ENCODE measurements around the gene BAAT. TPM values are rescaled to one million over a fixed set of nuclear protein-coding genes. Genes with fewer than 3 reads are reported as not detected.
A peak's percentile ranks its signal among the peaks of the same experiment; 100 is the strongest.

Gene BAAT
- total and polyA plus RNA-seq, 3 donors from 2014 or later, result 0.13 to 0.31 TPM; not detected in 1

DNA sequence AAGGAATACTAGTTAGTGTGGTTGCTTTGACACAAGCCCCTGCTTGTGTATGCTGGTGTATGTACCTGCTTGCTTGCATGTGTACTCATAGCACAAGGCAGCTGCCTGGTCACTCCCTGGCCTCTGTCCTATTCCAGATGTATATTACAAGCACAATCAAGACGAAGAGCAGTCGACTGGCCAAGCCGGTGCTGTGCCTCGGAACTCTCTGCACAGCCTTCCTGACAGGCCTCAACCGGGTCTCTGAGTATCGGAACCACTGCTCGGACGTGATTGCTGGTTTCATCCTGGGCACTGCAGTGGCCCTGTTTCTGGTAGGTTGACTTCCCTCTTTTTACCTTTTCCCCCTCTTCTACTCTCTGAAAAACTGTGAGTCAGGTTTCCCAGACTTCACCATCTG, 72.1 kb downstream of the BAAT start:
- Histone ChIP-seq H3K27ac (no peak overlapping the region), H3K4me1 (no peaks in the 10 kb centered on the region), H3K4me3 (no peak overlapping the region), H3K9me3 (no peaks in the 10 kb centered on the region), H3K27me3 (no peaks in the 10 kb centered on the region), H3K36me3 (ENCODE audit: low read depth, missing control alignments) (no peaks in the 10 kb centered on the region)
- no peak for DNase-seq
- TF ChIP-seq POLR2A (IDR thresholded peaks at IDR 0.05), result no peak
- TF ChIP-seq, protein P1, sequence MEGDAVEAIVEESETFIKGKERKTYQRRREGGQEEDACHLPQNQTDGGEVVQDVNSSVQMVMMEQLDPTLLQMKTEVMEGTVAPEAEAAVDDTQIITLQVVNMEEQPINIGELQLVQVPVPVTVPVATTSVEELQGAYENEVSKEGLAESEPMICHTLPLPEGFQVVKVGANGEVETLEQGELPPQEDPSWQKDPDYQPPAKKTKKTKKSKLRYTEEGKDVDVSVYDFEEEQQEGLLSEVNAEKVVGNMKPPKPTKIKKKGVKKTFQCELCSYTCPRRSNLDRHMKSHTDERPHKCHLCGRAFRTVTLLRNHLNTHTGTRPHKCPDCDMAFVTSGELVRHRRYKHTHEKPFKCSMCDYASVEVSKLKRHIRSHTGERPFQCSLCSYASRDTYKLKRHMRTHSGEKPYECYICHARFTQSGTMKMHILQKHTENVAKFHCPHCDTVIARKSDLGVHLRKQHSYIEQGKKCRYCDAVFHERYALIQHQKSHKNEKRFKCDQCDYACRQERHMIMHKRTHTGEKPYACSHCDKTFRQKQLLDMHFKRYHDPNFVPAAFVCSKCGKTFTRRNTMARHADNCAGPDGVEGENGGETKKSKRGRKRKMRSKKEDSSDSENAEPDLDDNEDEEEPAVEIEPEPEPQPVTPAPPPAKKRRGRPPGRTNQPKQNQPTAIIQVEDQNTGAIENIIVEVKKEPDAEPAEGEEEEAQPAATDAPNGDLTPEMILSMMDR (IDR thresholded peaks at IDR 0.05), result no peak
- intact Hi-C loops (cut with DNase I; ENCODE audit: low total_unique reads), result no loop called here
- 92 to 94% methylated on average over 8 of the region's 8 CpGs for WGBS, 2 donors

DNA sequence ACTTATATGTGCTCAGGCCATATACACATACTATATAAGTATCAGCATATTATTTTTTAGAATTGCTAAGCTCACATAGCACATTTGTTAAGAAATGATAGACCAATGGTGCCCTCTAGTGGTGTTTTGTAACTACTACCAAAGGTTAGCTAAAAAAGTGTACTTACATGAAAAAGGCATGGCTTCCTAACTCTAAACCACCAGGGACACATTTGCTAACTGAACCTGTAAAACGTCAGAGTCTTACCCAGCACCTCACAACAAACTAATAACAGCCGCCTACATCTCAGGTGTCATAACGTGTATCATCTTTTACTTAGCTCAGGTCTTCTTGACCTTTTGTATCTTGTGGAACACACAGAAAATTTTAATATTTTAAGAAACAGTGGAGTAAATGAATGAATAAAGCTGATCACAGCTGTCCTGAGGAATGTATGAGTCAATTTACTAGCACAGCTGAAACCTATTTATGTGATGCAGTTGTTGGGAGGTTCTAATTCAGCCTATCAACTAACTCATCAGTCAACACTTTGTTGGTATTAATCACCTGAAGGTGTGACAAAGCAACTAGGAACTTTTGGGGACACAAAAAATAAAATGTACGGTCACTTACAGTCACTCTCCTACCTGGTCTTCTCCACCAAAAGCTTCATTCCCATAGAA, 72.9 kb downstream of the BAAT start:
- DNase-seq, result no peak
- intact Hi-C loops (cut with DNase I; ENCODE audit: low total_unique reads), result no loop called here
- 32 to 36% methylated on average over 4 of the region's 4 CpGs for WGBS, 2 donors

DNA sequence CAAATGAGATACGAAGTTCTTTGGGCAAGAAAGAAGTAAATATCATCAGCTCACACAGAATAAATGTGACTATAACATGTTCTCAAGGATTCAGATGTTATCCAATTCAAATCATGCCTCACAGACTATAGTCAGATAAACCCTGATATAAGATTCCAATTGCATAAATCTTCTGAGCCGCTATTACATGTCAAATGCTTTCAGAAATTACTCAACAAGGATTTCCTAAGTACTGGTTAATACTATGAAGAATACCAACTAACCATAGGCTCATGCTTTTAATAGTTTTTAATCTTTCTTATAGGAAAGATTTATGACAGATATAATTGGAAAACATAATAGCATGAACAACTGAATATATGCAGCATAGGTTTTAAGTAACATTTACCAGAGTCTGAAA, 73.6 kb downstream of the BAAT start:
- DNase-seq, result no peak
- Histone ChIP-seq H3K9me3 (no peaks in the 10 kb centered on the region), H3K4me1 (no peaks in the 10 kb centered on the region), H3K27me3 (no peaks in the 10 kb centered on the region), H3K27ac (no peak overlapping the region), H3K4me3 (no peak overlapping the region), H3K36me3 (ENCODE audit: low read depth, missing control alignments) (no peaks in the 10 kb centered on the region)
- TF ChIP-seq, protein P1 (IDR thresholded peaks at IDR 0.05), result no peak
- TF ChIP-seq POLR2A (IDR thresholded peaks at IDR 0.05), result no peak
- WGBS, 2 donors, result 37 to 44% methylated on average over 2 of the region's 2 CpGs
- intact Hi-C loops (cut with DNase I; ENCODE audit: low total_unique reads), result no loop called here

More for the DNA sequence above, 72.9 kb downstream of the BAAT start:
- TF ChIP-seq POLR2A (IDR thresholded peaks at IDR 0.05), result no peak
- TF ChIP-seq, protein P1 (IDR thresholded peaks at IDR 0.05), result peak; percentile 44 to 72 (median 63)
- Histone ChIP-seq H3K4me3 (no peak overlapping the region), H3K27ac (no peak overlapping the region), H3K4me1 (no peaks in the 10 kb centered on the region), H3K27me3 (no peaks in the 10 kb centered on the region), H3K36me3 (ENCODE audit: low read depth, missing control alignments) (no peaks in the 10 kb centered on the region), H3K9me3 (no peaks in the 10 kb centered on the region)

Small RNA genes lying within 50 kb of the gene (small RNA-seq; reads per million reads assigned to genes)
- gene RF00322, result 0 reads per million in 2 donors

Other genes with a start within 250 kb of the BAAT start
- 10 to 100 TPM; 15.4 to 18.3 TPM for gene MRPL50, start 13.6 kb upstream of the BAAT start, total RNA-seq
- 10.5 TPM for gene MRPL50, start 13.6 kb upstream of the BAAT start, polyA plus RNA-seq (ENCODE audit: insufficient read depth, low read depth, low replicate concordance)
- 10 to 100 TPM; 32.6 to 42.8 TPM for gene ZNF189, start 13.8 kb upstream of the BAAT start, total RNA-seq
- 24.0 TPM for gene ZNF189, start 13.8 kb upstream of the BAAT start, polyA plus RNA-seq (ENCODE audit: insufficient read depth, low read depth, low replicate concordance)
- under 1 TPM in 1 of 2 donors, not detected in 1; 0.79 TPM for gene ALDOB, start 50.8 kb upstream of the BAAT start, total RNA-seq
- 1.9 TPM for gene ALDOB, start 50.8 kb upstream of the BAAT start, polyA plus RNA-seq (ENCODE audit: insufficient read depth, low read depth, low replicate concordance)
- gene RNF20, start 148.8 kb upstream of the BAAT start, total RNA-seq, result 10 to 100 TPM; 36.7 to 53.1 TPM
- 78.0 TPM for gene RNF20, start 148.8 kb upstream of the BAAT start, polyA plus RNA-seq (ENCODE audit: insufficient read depth, low read depth, low replicate concordance)
- 10 to 100 TPM; 18.0 to 22.8 TPM for gene PPP3R2, start 210.0 kb upstream of the BAAT start, total RNA-seq
- 241 TPM for gene PPP3R2, start 210.0 kb upstream of the BAAT start, polyA plus RNA-seq (ENCODE audit: insufficient read depth, low read depth, low replicate concordance)

Measured in testis (tissue), 3 donors.